Osteoblast (primary cell): ENCODE results near the gene DBI. TPM values are rescaled to one million over a fixed set of nuclear protein-coding genes. Genes with fewer than 3 reads are reported as not detected.

Experiments
- DNase-seq: peaks from one replicate; pipeline ENCODE4 v3.0.0; 2011; ENCODE audit warnings: low spot score, mixed read lengths; ENCODE audit not compliant: insufficient read length; ENCODE audit errors: missing footprints
- H2AFZ ChIP-seq: 2 replicates; pipeline ENCODE4 v1.6.0; 2011; ENCODE audit warnings: mild to moderate bottlenecking, low read length
- H3K27ac ChIP-seq: 2 replicates; pipeline ENCODE4 v1.5.1; 2011; ENCODE audit warnings: mild to moderate bottlenecking, low read depth, low read length, moderate library complexity
- H3K27me3 ChIP-seq: 2 replicates; pipeline ENCODE4 v1.6.0; 2012; ENCODE audit warnings: mild to moderate bottlenecking, control low read depth, inconsistent platforms, low read length, moderate library complexity; ENCODE audit not compliant: insufficient read depth
- H3K36me3 ChIP-seq: 2 replicates; pipeline ENCODE4 v1.5.1; 2011; ENCODE audit warnings: mild to moderate bottlenecking, low read length, control low read depth, moderate library complexity; ENCODE audit not compliant: insufficient read depth
- H3K4me1 ChIP-seq: 2 replicates; pipeline ENCODE4 v1.5.1; 2011; ENCODE audit warnings: mild to moderate bottlenecking, low read length, control low read depth, moderate library complexity; ENCODE audit not compliant: insufficient read depth
- H3K4me2 ChIP-seq: 2 replicates; pipeline ENCODE4 v1.6.0; 2011; ENCODE audit warnings: mild to moderate bottlenecking, low read length; ENCODE audit not compliant: insufficient read depth
- H3K4me3 ChIP-seq: fragments of 200-600 bp; sonication (generic); 3 replicates; pipeline ENCODE4 v1.5.1; 2012; ENCODE audit warnings: mild to moderate bottlenecking, low read length, inconsistent platforms; ENCODE audit not compliant: insufficient read depth
- H3K79me2 ChIP-seq: 2 replicates; pipeline ENCODE4 v1.6.0; 2012; ENCODE audit warnings: mild to moderate bottlenecking, low read length, control low read depth, inconsistent platforms; ENCODE audit not compliant: insufficient read depth
- H3K9me3 ChIP-seq: 2 replicates; pipeline ENCODE4 v1.5.1; 2011; ENCODE audit warnings: low read depth, low read length, control low read depth
- H4K20me1 ChIP-seq: 2 replicates; pipeline ENCODE4 v1.6.0; 2012; ENCODE audit warnings: mild to moderate bottlenecking, low read length, control low read depth; ENCODE audit not compliant: insufficient read depth
- CTCF ChIP-seq: IDR thresholded peaks from 2 replicates; pipeline ENCODE4 v1.5.1; 2011; ENCODE audit warnings: mild to moderate bottlenecking, low read depth, low read length, moderate library complexity; ENCODE audit errors: extremely low read depth
- total RNA-seq: library from RNA; depleted of rRNA; stranded (reverse); fragments of >200 nt; gene quantifications from 2 replicates; pipeline ENCODE4 v1.2.3, GENCODE V29; 2012

DBI gene
- total RNA-seq, 1 donor, result 65.1 TPM

DNA sequence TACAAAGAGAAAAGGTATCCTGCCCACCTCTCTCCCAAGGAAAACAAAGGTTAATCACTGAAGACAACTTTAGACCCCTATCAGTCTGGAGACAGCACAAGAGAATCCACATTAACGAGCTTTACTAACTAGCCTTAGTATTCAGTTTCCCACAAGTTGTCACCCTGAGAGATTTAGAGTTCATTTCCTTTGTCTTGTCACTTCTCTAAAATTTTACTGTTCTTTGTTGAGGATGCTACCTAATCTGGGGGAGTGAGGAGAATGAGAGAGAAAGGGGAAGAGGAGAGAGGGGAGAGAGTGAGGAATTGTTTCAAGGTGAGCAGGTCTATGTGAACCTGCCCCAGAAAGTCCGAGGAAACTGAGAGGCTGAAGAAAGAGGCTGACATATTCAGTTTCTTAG, 28.5 kb upstream of the DBI start:
- Histone ChIP-seq H3K36me3 (no peaks in the 10 kb centered on the region), H4K20me1 (no peaks in the 10 kb centered on the region), H3K4me3 (no peak overlapping the region), H3K27me3 (no peaks in the 10 kb centered on the region), H3K27ac (no peak overlapping the region), H3K4me2 (no peak overlapping the region), H3K9me3 (no peaks in the 10 kb centered on the region), H3K4me1 (no peaks in the 10 kb centered on the region), H2AFZ (no peak overlapping the region), H3K79me2 (no peaks in the 10 kb centered on the region)
- DNase-seq, result no peak
- TF ChIP-seq CTCF, result no peak

GRCh38 chr2:119338826-119339561, 27.8 kb upstream of the DBI start:
- Histone ChIP-seq H3K27me3 (no peaks in the 10 kb centered on the region), H2AFZ (no peak overlapping the region), H3K36me3 (no peaks in the 10 kb centered on the region), H3K4me3 (no peak overlapping the region), H3K4me1 (no peaks in the 10 kb centered on the region), H3K27ac (no peak overlapping the region), H3K4me2 (no peak overlapping the region), H3K9me3 (no peaks in the 10 kb centered on the region), H3K79me2 (no peaks in the 10 kb centered on the region), H4K20me1 (no peaks in the 10 kb centered on the region)
- no peak for DNase-seq
- no peak for TF ChIP-seq CTCF

GRCh38 chr2:119339562-119339923, 27.2 kb upstream of the DBI start:
- Histone ChIP-seq H3K4me1 (no peaks in the 10 kb centered on the region), H3K27ac (no peak overlapping the region), H3K79me2 (no peaks in the 10 kb centered on the region), H3K27me3 (no peaks in the 10 kb centered on the region), H3K4me2 (no peak overlapping the region), H2AFZ (no peak overlapping the region), H3K36me3 (no peaks in the 10 kb centered on the region), H4K20me1 (no peaks in the 10 kb centered on the region), H3K9me3 (no peaks in the 10 kb centered on the region), H3K4me3 (no peak overlapping the region)
- no peak for DNase-seq
- no peak for TF ChIP-seq CTCF

- no peak overlapping the region for H3K4me2 ChIP-seq
- H4K20me1 ChIP-seq, result no peaks in the 10 kb centered on the region
- no peaks in the 10 kb centered on the region for H3K36me3 ChIP-seq
- H3K27ac ChIP-seq, result no peak overlapping the region
- H3K9me3 ChIP-seq, result no peaks in the 10 kb centered on the region
- H2AFZ ChIP-seq, result no peak overlapping the region
- no peaks in the 10 kb centered on the region for H3K79me2 ChIP-seq
- no peak for TF ChIP-seq CTCF
- H3K4me1 ChIP-seq, result no peaks in the 10 kb centered on the region
- H3K27me3 ChIP-seq, result no peaks in the 10 kb centered on the region
- no peak for DNase-seq
- no peak overlapping the region for H3K4me3 ChIP-seq
Observed at GRCh38 chr2:119341684-119342083, 25.1 kb upstream of the DBI start.
